Endodermal cell (in vitro differentiated cells): Measurements from ENCODE around the gene SAMD9L. TPM values are rescaled to one million over a fixed set of nuclear protein-coding genes. Genes with fewer than 3 reads are reported as not detected.

ENCODE experiments used
- DNase-seq: peaks from one replicate; pipeline ENCODE4 v3.0.0-alpha.2; 2017
- H3K27ac ChIP-seq: 2 replicates; pipeline ENCODE4 v1.5.1; 2013; ENCODE audit warnings: mild to moderate bottlenecking, low read depth, low read length, moderate library complexity
- H3K27me3 ChIP-seq: 2 replicates; pipeline ENCODE4 v1.6.1; 2013; ENCODE audit warnings: mild to moderate bottlenecking, low read length, moderate library complexity; ENCODE audit not compliant: insufficient read depth, control insufficient read depth, poor library complexity, severe bottlenecking
- H3K36me3 ChIP-seq: 2 replicates; pipeline ENCODE4 v1.7.0; 2013; ENCODE audit warnings: mild to moderate bottlenecking, low read length, moderate library complexity; ENCODE audit not compliant: control insufficient read depth, insufficient read depth
- H3K4me1 ChIP-seq: one replicate; pipeline ENCODE4 v1.7.0; 2013; ENCODE audit warnings: low read length; ENCODE audit not compliant: control insufficient read depth, insufficient read depth
- H3K4me3 ChIP-seq: 2 replicates; pipeline ENCODE4 v1.5.1; 2013; ENCODE audit warnings: mild to moderate bottlenecking, low read length, moderate library complexity
- H3K9ac ChIP-seq: 2 replicates; pipeline ENCODE4 v1.6.1; 2013; ENCODE audit warnings: mild to moderate bottlenecking, low read length, moderate library complexity; ENCODE audit not compliant: poor library complexity, severe bottlenecking; ENCODE audit errors: extremely low read depth
- H3K9me3 ChIP-seq: 2 replicates; pipeline ENCODE4 v1.6.1; 2013; ENCODE audit warnings: mild to moderate bottlenecking, low read length, moderate library complexity; ENCODE audit not compliant: control insufficient read depth
- H3K27ac Mint-ChIP-seq: 2 replicates; pipeline ENCODE4 v1.8.0; 2020; ENCODE audit warnings: mixed read lengths
- H3K27me3 Mint-ChIP-seq: 2 replicates; pipeline ENCODE4 v1.8.0; 2021; ENCODE audit warnings: mild to moderate bottlenecking, mixed read lengths; ENCODE audit not compliant: insufficient read depth
- H3K36me3 Mint-ChIP-seq: 2 replicates; pipeline ENCODE4 v1.8.0; 2020; ENCODE audit warnings: low read depth, mixed read lengths
- H3K4me1 Mint-ChIP-seq: 2 replicates; pipeline ENCODE4 v1.8.0; 2020; ENCODE audit warnings: mixed read lengths
- H3K4me3 Mint-ChIP-seq: 2 replicates; pipeline ENCODE4 v1.8.0; 2020; ENCODE audit warnings: mild to moderate bottlenecking, moderate library complexity, mixed read lengths
- H3K9me3 Mint-ChIP-seq: 2 replicates; pipeline ENCODE4 v1.8.0; 2020; ENCODE audit warnings: mild to moderate bottlenecking, mixed read lengths
- CTCF ChIP-seq: fragments of 200-600 bp; sonication (generic); conservative IDR thresholded peaks from 2 replicates; pipeline ENCODE4 v1.5.0; 2021; ENCODE audit warnings: antibody characterized with exemption, mild to moderate bottlenecking
- WGBS, 2 experiments: methylation state at CpG; one replicate each; pipeline versions ENCODE4 v1.1.5 to v1.1.7; 2013; ENCODE audit warnings: missing lambda C conversion rate in 2 of 2, mixed read lengths in 1 of 2; ENCODE audit not compliant: insufficient coverage in 1 of 2, insufficient read length in 1 of 2; 5-methylcytosine and 5-hydroxymethylcytosine counted together
- total RNA-seq, 2 donors: library from RNA; stranded (reverse); fragmentation: NEBNext Ultra II Directional in 1 of 2; extraction: Animal tissue kit (Norgen Biotek cat#: 25700) in 1 of 2; gene quantifications; 2 replicates in 1 of 2; 3 replicates in 1 of 2; pipeline ENCODE4 v1.2.1, GENCODE V29; 2021

SAMD9L gene
- total RNA-seq, 2 donors from 2014 or later: not detected

DNA sequence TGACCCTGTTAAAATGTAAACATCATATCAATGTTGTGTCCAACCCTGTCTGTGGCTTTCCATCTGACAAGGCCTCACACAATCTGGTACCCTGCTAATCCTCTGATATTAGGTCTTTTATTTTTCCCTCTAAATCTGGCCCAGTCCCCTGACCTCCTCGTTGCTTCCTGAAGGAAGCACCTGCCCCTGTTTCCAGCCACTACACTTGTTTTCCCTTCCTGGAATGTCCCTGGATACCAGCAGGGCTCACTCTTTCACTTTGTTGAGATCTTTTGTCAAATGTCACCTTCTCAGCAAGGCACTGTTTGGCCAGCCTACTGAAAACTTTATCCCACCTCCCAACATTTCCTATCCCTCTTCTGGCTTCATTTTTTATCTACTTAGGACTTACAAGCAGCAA, 2.1 kb downstream of the SAMD9L start:
- Histone ChIP-seq H3K27ac (no peak overlapping the region), H3K4me3 (no peak overlapping the region), H3K36me3 (no peaks in the 10 kb centered on the region), H3K9me3 (no peaks in the 10 kb centered on the region), H3K27me3 (no peaks in the 10 kb centered on the region), H3K9ac (no peak overlapping the region), H3K4me1 (no peaks in the 10 kb centered on the region)
- H3K27ac Mint-ChIP-seq: no peak overlapping the region
- peak; percentile 48 for DNase-seq
- 80% methylated on average over 1 of the region's 1 CpG for WGBS, 2 experiments
- no peaks in the 10 kb centered on the region for H3K9me3 Mint-ChIP-seq
- peaks cover 5% of the 10 kb centered on the region for H3K27me3 Mint-ChIP-seq
- TF ChIP-seq CTCF: peak; percentile 12
- no peaks in the 10 kb centered on the region for H3K36me3 Mint-ChIP-seq
- H3K4me1 Mint-ChIP-seq: peaks cover 16% of the 10 kb centered on the region
- no peak overlapping the region for H3K4me3 Mint-ChIP-seq

- Mint-ChIP-seq H3K4me3 (no peak overlapping the region), H3K9me3 (no peaks in the 10 kb centered on the region), H3K4me1 (peaks cover 16% of the 10 kb centered on the region), H3K36me3 (no peaks in the 10 kb centered on the region), H3K27ac (no peak overlapping the region), H3K27me3 (peaks cover 5% of the 10 kb centered on the region)
- Histone ChIP-seq H3K4me1 (no peaks in the 10 kb centered on the region), H3K9ac (no peak overlapping the region), H3K27me3 (no peaks in the 10 kb centered on the region), H3K36me3 (no peaks in the 10 kb centered on the region), H3K27ac (no peak overlapping the region), H3K9me3 (no peaks in the 10 kb centered on the region), H3K4me3 (no peak overlapping the region)
- no peak for DNase-seq
- WGBS, 2 experiments: 92 to 100% methylated on average over 1 to 3 of the region's 3 CpGs
- no peak for TF ChIP-seq CTCF
Observed at GRCh38 chr7:93145354-93145753, 2.8 kb downstream of the SAMD9L start.

DNA sequence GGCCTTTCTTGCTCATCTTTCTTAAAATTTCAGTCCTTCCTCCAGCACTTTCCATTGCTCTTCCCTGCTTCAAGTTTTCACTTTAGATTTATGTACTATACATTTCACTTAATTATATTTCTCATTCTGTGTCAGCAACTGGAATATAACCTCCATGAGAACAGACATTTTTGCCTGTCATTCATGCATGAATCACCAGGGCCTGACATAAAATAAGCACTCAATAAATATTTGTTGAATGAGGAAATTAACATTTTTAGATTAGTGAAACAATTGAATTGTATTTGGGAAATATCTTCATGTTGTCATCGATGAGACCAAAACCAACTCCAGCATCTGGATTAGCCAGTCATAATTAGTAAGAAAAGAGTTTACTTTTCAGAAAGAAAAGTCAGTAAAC, 6.1 kb downstream of the SAMD9L start:
- no peak overlapping the region for H3K9ac ChIP-seq
- H3K27me3 Mint-ChIP-seq: peaks cover 5% of the 10 kb centered on the region
- no peaks in the 10 kb centered on the region for H3K36me3 Mint-ChIP-seq
- TF ChIP-seq CTCF: no peak
- no peak overlapping the region for H3K4me3 Mint-ChIP-seq
- H3K9me3 ChIP-seq: no peaks in the 10 kb centered on the region
- no peaks in the 10 kb centered on the region for H3K36me3 ChIP-seq
- no peak overlapping the region for H3K27ac Mint-ChIP-seq
- 88% methylated on average over 1 of the region's 1 CpG; no CpG with 5 or more reads in 1 of the 2 experiments for WGBS, 2 experiments
- DNase-seq: no peak
- no peak overlapping the region for H3K4me3 ChIP-seq
- peaks cover 5% of the 10 kb centered on the region for H3K4me1 Mint-ChIP-seq
- H3K27me3 ChIP-seq: no peaks in the 10 kb centered on the region
- no peaks in the 10 kb centered on the region for H3K9me3 Mint-ChIP-seq
- H3K4me1 ChIP-seq: no peaks in the 10 kb centered on the region
- no peak overlapping the region for H3K27ac ChIP-seq
